Measurements from ENCODE around the gene TOMM5.

GRCh38 chr9:37636511-37637448 lies 44.4 kb upstream of the TOMM5 start:
- TF ChIP-seq CTCF (IDR thresholded peaks at IDR 0.05) (no peak), POLR2A (IDR thresholded peaks at IDR 0.05) (no peak), EP300 (IDR thresholded peaks at IDR 0.05) (no peak)
